Parietal lobe (tissue), 1 donor: ENCODE data around the gene RPF1. TPM values are rescaled to one million over a fixed set of nuclear protein-coding genes. Genes with fewer than 3 reads are reported as not detected.

Source experiments
- total RNA-seq: library from RNA; depleted of rRNA; stranded (reverse); fragments of >200 nt; gene quantifications from one replicate; pipeline ENCODE4 v1.2.3, GENCODE V29; 2014

The RPF1 gene
- total RNA-seq: 26.9 TPM

GRCh38 chr1:84478876-84479868 lies at the start of gene RPF1:
TSS of gene RPF1 (plus strand) at chr1:84479266. CDS start at chr1:84479282, 16 bp downstream.

GRCh38 chr1:84506002-84506728 lies 27.1 kb downstream of the RPF1 start, which contains the start of the genes GNG5 and SPATA1:
TSS of gene GNG5 (minus strand) at chr1:84506581. CDS start at chr1:84506091, 490 bp downstream.
TSS of gene SPATA1 (plus strand) at chr1:84506386. CDS start at chr1:84516360, 9,974 bp downstream.

Other genes with a start within 250 kb of the RPF1 start
- 3.1 TPM for gene SAMD13, start 177.6 kb upstream of the RPF1 start, total RNA-seq
- not detected for gene DNASE2B, start 80.8 kb upstream of the RPF1 start, total RNA-seq
- 0.63 TPM for gene SPATA1, start 27.1 kb downstream of the RPF1 start, total RNA-seq
- gene GNG5, start 27.3 kb downstream of the RPF1 start, total RNA-seq: 3.8 TPM
- gene CTBS, start 95.2 kb downstream of the RPF1 start, total RNA-seq: 3.8 TPM
- 105 TPM for gene SSX2IP, start 211.2 kb downstream of the RPF1 start, total RNA-seq